NCI-H2227 treated with DMSO at 0.1 percent for 48 hours (cell line): ENCODE measurements around the gene ARHGAP15.

ENCODE experiments used
- DNase-seq: peaks from one replicate; lab custom pipeline; 2025; lab: John Stamatoyannopoulos, UW

The ARHGAP15 gene

DNA sequence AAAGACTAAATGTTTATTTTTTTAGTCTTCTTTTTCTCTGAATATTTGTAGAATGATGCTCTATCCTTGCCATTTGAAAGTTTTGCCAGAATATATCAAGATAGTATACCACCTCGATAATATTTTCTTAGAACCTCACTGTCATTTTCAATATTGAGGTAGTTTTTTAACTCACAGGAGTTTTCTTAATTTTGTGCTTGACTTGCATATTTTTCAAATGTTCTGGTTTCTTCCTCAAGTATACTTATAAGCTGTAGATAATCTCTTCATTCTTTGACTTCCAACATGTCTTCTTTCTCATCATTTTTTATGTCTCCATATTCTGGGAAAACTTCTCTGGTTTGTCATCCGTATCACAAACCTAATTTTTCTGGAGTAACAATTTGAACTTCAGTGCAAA lies 559.6 kb downstream of the ARHGAP15 start:
- DNase-seq: no peak

DNA sequence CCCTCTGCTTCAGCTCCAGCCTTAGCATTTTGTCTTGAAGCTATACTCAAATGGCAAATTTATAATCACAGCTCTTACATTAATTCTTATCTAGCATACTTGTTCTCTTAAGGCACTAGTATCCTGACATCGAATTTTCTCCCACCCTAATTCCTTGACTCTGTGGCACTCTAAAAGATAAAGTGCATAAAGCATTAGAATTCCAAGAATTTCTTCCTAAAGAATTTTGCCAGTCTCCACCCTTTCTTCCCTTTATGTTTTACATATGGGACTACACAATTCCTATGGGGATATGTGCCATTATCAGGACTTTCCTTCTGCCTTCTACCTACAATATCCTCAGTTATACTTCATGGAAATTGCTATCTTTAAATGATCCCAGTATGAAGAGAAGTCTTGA lies 560.3 kb downstream of the ARHGAP15 start:
- no peak for DNase-seq

DNA sequence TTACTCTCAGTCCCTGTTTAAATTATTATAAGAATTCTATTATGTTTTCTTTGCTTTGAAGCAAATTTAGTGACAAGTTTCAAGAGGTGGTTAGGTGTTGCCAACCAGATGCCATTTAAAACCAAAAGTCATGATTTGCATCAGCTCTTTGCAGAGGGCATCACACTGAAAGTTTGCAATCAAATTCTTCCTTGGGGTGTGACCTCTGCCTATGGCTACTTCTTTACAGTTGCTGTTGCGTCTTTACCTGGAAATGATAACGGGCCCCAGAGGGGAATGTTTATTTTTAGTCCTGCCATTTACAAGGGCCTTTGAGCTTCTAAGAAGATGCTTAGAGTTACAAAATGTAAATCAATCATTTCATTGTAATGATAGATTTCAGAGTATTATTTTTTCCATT lies 561.0 kb downstream of the ARHGAP15 start:
- no peak for DNase-seq

DNA sequence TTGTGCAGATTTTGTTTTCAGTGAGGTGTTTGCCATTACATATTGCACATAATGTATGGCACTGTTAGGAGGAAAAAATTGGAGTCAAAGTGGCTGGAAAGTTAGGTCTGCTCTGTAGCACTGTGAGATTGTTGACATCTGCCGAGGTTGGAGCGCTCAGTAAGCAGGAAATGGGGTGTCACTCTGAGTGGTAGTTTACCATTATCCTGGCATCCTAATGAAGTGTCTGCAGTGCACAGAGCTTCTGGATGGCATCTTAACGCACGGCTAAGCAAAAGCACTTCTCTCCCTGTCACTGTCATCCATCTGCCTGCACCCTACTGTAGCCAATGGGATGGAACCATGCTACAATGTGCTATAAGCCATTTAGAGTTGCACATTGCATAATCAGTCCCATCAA lies 561.9 kb downstream of the ARHGAP15 start:
- DNase-seq: peak; percentile 11

DNA sequence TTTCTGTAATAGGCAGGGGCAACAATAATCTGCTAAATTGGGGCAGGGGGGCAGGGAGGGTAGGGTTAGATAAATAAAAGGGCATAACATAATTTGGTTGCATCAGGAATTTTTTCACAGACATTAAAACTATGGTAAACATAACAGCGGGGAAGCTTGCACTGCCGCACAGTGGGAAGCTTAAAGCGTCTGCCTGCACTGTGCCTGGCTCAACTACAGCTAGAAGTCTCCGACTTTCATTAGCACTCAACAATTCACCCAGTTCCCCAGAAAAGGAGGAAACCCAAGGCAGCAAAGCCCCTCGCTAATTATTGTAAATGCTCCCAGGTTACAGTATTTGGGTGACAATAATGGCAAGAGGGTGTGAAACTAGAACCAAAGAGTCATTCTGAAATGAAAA lies 562.9 kb downstream of the ARHGAP15 start:
- peak; percentile 59 for DNase-seq

DNA sequence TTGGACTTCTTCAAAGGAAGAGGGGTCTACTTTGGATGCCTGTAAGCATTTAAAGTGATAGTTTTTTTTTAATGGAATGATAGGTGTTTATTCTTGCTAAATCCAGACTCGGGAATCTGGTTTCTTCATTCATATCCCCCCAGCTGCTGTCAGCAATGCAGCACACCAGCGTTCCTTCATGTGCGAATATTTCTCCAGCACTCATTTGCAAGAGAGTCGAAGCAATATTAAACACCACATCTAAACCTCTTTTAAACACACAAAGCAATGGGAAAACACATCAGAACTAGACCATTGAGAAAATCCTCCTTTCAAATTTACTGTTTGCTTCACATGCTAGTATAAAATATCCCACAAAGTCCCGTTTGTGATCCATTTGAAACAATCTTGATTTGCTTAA lies 563.7 kb downstream of the ARHGAP15 start:
- DNase-seq: no peak

DNA sequence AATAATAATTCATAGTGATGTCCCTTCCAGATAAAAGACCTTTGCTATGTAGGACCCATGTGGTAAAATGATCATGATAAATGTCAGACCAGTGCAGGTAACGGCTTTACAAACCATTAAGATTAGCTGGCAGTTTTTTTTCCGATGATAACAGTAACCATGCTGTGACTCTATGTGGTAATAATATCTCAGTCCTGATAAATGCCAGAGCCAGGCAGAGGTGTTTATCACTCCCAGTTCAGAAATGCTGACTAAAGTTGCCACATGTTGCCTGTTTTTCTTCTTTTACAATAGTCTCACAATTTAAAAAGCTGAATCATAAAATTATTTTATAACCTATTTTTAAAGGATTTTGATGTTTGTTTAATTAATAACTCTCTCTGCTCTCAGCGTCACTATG lies 565.1 kb downstream of the ARHGAP15 start:
- DNase-seq: peak; percentile 71

DNA sequence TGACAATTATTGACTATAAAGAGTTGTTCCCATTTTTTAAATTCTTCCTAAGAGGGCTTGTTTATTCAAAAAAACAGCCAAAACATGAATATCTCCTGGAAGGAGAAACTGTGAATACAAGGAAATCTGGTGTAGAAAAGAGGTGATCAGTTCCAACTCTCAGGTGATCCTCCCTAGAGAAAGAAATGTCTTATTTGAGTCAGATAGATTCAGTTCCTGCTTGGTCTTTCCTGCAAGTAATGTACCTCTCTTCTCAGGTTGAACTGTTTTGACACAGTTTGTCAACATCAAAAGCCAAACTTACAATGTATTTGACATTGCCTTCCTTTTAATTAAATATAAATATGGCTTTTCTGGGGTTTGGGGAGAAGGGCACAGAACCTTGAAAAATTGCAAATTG lies 567.4 kb downstream of the ARHGAP15 start:
- no peak for DNase-seq

DNA sequence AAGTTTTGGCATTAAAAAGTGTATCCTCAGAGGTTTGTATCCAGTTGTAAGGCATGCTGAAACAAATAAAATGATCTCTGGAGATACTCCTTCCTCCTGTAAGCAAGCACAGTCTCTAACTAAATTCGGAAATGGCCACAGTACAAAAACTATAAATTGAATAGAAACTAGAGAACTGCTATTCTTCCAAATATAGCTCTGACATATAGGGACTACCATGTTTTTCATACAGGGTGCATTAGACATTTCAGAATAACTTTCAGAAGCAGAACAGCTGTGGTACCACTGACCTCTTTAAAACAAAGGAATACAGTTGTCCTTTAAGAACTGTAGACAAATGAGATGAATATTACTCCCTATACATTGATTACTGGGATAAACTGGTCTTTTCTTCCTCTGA lies 568.5 kb downstream of the ARHGAP15 start:
- DNase-seq: no peak

DNA sequence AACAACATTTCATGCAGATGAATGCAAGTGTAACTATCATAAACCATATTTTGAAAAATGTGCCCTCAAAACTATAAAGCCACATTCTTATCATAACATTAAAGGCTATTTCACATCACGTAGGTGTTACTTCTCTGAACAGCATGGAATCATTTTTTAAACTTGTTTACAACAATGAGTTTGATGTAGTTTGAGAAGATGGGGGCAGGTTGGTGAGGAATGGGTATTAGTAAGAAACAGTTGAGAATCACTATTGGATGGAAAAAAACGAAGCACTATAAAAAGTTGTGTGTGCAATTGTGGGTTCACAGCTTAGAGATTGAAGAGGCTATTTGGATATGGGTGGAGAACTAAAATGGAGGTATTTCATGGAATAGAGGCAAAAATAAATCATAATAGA lies 569.1 kb downstream of the ARHGAP15 start:
- DNase-seq: no peak

DNA sequence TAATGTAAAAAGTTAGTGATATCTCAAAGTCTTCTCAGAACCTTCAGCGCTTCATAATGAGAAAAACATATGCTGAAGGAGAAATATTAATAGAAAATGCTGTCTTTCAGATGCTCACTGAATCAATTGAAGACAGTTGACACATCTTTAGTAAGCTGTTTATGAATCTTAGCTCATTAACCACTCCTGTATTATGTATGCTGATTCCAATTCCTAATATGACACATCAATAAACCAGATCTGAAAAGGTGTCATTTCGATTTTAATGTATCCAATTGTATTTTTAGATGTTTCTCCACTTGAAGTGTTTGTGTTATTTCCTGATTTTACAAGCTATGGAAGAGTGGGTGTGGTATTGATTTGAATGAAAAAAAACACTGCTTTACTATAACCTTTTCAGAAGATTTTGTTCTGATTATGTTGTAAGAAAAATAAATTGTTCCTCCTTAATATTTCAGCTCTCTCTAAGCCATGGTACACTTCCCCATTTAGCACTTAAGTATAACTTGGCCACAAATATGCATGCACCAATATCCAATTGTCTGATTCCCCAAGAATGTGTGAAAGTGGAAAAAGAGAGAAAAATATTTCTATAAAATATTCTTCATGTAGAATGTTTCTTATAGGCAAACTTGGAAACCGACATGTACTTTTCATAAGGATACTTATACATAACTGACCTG lies 569.8 kb downstream of the ARHGAP15 start:
- no peak for DNase-seq

DNA sequence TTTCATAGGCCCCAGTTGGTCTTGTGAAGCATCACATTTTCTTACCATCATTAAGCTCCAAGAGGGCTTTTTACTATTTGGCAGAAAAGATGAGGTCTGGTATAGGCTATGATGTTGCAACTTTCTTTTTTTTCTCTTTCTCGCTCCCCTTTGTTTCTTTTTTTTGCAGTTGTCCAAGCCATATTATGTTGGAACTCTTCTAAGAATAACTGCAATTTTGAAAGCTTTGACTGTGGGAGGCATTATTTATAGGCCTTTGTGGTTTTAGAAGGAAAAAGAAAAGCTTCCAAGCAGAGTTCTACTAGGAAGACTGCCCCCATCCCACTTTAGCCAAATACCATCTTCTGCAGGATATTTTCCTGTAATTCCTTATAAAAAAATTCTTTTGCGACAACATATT lies 571.6 kb downstream of the ARHGAP15 start:
- DNase-seq: no peak

DNA sequence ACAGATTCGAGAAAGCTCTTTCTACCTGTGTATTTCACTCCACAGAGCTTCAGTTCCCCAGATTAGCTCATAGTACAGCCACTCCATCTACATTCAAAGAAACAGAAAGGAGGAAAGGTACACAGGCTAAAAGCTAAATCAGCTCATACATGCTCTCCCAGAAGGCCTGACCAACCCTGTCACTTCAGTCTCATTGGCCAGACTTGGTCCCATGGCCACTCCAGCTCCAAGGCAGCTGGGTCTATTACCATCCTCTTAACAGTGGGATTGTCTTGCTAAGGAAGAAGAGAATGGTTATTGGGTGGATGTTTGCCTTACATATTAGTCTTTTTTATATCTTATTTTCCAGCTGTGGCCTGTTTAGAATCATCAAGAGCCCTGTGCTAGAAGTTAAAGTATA lies 572.6 kb downstream of the ARHGAP15 start:
- DNase-seq: no peak

DNA sequence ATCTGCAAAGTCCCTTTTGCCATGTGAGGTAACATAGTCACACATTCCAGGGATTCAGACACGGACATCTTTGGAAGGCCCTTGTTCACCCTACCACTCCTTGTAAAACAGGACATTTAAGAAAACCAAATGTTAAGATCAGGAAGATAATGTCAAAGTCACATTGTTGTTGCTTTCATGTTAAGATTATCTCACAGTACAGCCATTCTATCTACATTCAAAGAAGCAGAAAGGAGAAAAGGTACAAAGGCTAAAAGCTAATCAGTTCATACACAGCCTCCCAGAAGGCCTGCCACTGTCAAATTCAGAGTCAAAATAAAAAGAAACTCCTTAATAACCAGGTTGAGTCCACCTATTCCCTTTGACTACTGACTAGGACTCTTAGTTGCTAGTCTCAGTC lies 573.7 kb downstream of the ARHGAP15 start:
- DNase-seq: no peak

DNA sequence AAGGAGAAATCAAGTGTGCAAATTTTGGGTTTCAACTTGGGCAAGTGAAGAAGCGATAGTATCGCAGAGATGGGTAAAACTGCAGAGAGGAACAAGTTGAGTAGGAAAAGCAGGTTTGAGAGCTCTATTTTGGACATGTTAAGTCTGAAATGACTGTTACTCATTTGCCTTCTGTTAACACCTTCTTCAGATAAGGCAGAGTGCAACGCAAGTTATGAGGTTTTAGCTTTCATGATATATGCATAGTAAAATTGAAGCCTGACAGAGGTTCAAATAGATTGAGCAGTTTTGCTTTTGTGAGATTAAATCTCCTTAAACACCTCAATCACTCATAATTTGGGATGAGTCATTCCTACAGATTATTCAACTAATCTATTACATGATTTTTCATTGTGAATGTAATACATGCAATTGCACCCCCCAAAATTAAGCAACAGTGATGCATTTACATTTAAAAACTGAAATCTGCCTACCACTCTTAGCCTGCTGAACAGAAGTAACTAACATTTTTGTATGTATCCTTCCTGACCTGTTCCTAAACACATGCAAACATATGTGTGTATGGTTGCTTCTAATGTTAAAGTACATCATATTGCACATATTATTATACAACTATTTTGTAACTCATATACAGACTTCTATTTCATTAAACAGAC lies 575.4 kb downstream of the ARHGAP15 start:
- no peak for DNase-seq

DNA sequence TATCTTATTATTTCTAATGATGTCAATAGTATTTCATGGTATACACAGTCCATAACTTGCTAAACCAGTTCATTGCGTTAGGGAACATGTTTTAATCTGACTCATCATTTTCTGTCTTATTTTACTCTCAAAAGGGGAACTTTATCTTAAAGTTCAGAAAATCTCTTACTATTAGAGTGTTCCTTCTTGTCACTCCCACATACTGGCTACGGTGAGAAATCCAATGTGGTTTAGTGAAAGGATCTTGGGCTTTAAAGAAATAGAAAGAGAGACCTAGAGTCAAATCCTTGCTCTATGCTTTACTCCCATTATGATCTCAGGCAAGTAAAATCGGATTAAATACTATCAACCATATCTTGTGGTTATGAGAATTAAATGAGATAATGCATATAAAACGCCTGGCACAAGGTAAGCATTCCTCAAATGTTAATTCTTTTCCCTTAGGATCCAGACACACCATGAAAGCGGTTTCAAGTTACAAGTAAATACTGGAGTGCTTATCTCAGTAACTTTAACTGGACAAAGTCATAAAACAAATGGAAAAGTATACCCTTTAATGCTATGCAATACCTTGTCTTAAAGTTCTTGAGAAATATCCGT lies 576.0 kb downstream of the ARHGAP15 start:
- no peak for DNase-seq

DNA sequence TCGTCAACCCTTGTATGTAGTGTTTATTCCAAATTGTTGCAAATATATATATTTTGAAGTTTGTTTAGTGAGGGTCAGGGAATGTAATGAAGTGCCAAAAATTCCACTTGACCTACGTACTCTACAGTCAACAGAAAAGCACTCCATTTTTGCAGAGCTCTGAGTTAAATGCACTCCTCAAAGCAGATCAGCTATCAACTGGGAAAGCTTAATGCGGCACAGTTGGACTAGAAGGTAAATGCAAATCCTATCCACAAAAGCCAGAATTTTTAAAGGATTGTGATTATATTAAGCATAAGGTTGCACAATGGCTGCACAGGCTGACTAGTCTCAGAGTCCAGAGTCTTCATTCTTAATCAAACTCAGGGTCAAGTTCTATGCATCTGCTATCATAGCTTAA lies 577.1 kb downstream of the ARHGAP15 start:
- DNase-seq: no peak

DNA sequence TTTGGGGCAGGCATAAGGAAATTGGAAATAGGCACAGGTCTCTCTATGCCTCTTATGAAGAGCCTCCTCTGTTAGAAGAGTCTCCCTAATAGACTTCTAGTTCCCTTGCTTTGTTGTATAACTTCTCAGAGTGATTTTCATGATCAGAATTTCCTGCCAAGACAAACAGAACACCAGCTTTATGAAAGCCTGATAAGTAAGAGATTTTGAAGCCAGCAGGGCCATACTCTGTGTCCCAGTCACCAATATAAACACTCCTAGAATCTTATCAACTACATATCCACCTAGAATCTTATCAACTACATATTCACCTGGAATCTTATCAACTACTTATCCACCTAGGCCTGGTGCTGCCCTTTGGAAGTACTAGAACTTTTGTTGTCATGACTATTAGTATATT lies 579.5 kb downstream of the ARHGAP15 start:
- no peak for DNase-seq

DNA sequence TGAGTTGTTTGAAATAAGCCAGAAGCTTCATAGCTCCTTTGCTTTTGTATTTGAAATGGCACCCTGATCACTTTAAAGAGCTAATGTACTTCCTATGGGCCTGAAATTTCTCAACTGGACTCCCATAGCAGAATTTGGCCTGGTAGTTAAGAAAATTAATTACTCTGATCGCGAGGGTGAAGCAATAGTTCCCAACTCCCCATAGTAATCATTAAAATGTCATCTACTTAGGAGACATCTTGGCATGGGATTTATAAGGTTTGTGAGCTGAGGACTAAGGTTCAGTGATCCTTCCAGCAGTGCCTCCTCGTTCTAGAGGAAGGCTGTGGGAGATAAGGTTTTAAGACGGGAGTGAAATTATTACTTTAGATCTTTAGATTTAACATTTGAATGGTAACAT lies 581.0 kb downstream of the ARHGAP15 start:
- DNase-seq: no peak

DNA sequence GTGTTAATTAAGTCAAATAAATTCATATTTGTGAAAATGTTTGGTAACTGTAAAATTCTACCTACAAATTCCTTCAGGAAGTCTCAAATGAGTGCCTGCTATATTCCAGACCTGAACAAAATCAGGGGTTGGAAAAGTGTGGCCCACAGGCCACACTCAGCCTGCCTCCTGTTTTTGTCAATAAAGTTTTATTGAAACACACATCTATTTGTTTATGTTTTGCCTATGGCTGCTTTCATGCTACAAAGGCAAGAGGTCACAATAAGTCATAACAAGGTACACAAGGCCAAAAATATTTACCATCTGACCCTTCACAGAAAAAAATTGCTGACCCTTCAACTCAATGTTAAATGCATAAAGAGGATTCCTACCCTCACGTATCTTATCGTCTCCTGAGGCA lies 581.7 kb downstream of the ARHGAP15 start:
- no peak for DNase-seq

DNA sequence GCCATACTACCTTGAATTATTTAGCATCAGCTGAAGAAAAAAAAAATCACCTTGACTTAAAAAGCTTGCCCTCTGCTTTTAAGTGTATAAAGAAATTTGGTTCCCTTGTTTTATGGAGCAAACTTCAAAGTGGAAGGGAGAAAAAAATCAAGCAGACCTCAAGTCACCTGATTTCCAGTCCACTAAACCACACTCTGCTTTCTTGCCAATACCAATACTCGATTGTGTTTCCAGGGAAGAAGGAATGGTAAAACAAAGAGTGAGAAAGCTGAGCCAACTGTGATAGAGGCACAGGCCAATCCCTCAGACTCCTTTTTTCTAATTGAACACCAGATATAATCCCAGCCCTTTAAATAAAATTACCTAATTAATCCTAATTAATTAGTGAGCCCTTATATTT lies 587.3 kb downstream of the ARHGAP15 start:
- no peak for DNase-seq

DNA sequence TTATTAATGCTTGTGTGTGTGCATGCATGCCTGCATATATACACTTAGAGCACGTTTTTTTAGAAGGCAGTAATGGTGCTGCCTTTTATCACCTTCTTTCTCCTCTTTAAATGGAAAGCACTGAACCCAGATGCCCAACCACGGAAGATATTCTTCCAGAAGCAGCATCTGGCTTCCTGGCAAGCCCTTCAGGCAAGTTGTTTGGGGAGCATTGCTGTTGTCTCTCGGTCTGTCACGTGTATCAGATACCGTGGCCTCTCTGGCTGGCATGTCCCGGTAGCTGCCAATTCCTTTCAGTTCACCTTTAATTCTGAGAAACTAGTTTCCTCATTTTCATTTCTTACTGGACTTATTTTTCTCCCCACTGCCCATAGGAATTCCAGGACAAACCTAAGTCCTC lies 587.8 kb downstream of the ARHGAP15 start:
- no peak for DNase-seq

DNA sequence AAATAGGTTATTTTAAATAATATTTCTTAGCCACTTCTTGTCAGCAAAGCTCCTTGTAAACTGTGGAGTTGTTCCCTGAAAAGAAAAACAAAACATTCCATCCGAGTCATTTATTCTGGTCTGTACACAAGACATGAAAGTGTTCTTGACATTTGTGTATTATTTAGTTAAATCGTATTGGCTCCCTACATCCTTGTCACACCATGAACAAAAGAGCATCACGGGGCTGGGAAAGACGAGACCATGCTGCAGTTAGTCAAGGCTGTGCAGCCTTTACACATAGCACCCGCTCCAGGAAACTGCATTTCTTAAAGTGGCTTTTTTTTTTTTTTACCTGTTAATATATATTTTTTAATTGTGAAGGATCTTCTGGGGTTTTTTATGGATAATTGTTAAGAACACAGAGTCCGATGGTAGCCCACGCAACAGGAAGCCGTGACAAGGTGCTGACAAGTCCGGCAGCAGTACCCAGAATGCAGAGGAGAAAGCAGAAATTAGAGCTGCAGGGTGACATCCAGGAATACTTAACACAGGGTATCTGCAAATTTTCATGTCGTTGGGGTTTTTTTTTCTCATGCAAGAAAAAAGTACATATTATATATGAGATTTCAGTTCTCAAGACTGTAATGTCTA lies 588.4 kb downstream of the ARHGAP15 start:
- DNase-seq: no peak
